ENCODE results near the gene TMSB4X. TPM values are rescaled to one million over a fixed set of nuclear protein-coding genes. Genes with fewer than 3 reads are reported as not detected.

Gene TMSB4X
- total and polyA plus RNA-seq, 2 of the 8 experiments (the other 6 are each of a cell fraction or from before 2014, with no cell fraction given): 2,063 to 2,112 TPM

DNA sequence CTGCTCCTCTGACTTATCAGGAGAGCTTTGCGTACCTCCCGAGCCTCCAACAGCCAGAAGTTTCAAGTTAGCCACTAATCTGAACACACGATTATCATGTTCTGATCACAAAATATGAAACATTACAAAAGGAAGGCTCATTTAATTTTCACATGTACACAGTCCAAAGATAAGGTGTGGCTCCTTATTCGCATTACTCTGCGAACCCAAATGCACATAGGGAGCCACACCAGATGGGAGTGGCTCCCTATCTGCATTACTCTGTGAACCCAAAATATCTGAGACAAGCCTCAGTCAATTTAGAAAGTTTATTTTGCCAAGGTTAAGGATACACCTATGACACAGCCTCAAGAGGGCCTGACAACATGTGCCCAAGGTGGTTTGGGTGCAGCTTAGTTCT is 40.1 kb upstream of the TMSB4X start (continued):
- TF ChIP-seq CEBPB (IDR thresholded peaks at IDR 0.05; ENCODE audit: low read depth, low read length): no peak

DNA sequence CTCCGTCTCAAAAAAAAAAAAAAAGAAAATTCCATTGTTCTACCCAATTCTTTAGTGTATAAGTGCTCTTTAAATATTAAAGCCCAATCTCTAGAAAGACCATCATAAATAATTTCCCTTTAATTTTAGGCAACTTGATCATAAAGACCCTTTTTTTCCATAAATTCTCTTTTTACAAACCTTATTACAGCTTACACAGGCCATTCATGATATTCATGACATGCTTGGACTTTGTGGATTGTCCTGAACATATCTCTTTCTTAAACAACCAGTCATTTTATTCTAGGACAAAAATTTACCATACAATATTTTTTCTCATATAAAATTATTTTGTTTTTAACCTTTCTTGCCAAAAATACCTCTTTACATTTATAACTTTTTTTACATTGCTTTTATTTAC is 38.0 kb upstream of the TMSB4X start:
- FAIRE-seq: no peak
- CTCF ChIA-PET (ENCODE audit: partially characterized antibody): no interaction called here
- H2BK15ac ChIP-seq (ENCODE audit: low read length): no peak overlapping the region
- H3K27me3 ChIP-seq (replicated peaks in 1 of 4; ENCODE audit: control insufficient read depth in 3 of 4, extremely low read depth in 1 of 4, insufficient read depth in 3 of 4, low read length in 3 of 4): no peaks in the 10 kb centered on the region
- H3K27ac ChIP-seq (ENCODE audit: low read depth, low read length): no peak overlapping the region
- H3K36me3 ChIP-seq (ENCODE audit: control insufficient read depth in 2 of 4, insufficient read depth in 4 of 4, low read length in 3 of 4): no peaks in the 10 kb centered on the region
- H4K20me1 ChIP-seq (replicated peaks in 1 of 2; ENCODE audit: control insufficient read depth in 1 of 2, insufficient read depth in 2 of 2, low read length in 2 of 2): no peaks in the 10 kb centered on the region
- WGBS, 2 experiments (ENCODE audit: extremely low coverage in 1 of 2, insufficient coverage in 1 of 2, insufficient read length in 1 of 2, insufficient replicate concordance in 2 of 2, low coverage in 1 of 2, low lambda C conversion rate in 2 of 2, missing lambda C conversion rate in 1 of 2): no CpG with 5 or more reads among the region's 1 CpG
- no peaks in the 10 kb centered on the region; a peak in 1 of 4 replicates for H3K9me3 ChIP-seq (ENCODE audit: insufficient read depth in 2 of 2, low read depth in 1 of 2, low read length in 1 of 2)
- H3K23me2 ChIP-seq (ENCODE audit: low read depth, low read length): no peaks in the 10 kb centered on the region
- POLR2A ChIA-PET (ENCODE audit: partially characterized antibody): no interaction called here
- H2AFZ ChIP-seq (ENCODE audit: low read length): no peak overlapping the region
- no peak overlapping the region for H4K8ac ChIP-seq (ENCODE audit: extremely low read depth, insufficient read depth, low read length)
- H3K4me3 ChIP-seq (ENCODE audit: extremely low read depth in 1 of 4, insufficient read depth in 2 of 4, low read depth in 3 of 4, low read length in 4 of 4): no peak overlapping the region
- H3K79me1 ChIP-seq (ENCODE audit: low read depth, low read length): no peaks in the 10 kb centered on the region
- no peak overlapping the region for H2BK12ac ChIP-seq (ENCODE audit: low read depth, low read length)
- no peak overlapping the region for H3K9ac ChIP-seq (replicated peaks in 1 of 4; ENCODE audit: extremely low read depth in 1 of 4, low read depth in 3 of 4, low read length in 3 of 4)
- no peak for DNase-seq (ENCODE audit: low read depth in 1 of 2, low spot score in 2 of 2)
- no peak overlapping the region for H3K23ac ChIP-seq (ENCODE audit: insufficient read length)
- no peak overlapping the region for H3K56ac ChIP-seq (replicated peaks; ENCODE audit: insufficient read length, low read depth, low read length)
- H3K4ac ChIP-seq (replicated peaks; ENCODE audit: insufficient read length, low read depth, low read length): no peak overlapping the region
- no peak overlapping the region for H2AK5ac ChIP-seq (ENCODE audit: low read depth, low read length)
- no peak overlapping the region for H4K5ac ChIP-seq (ENCODE audit: insufficient read length, low read depth, low read length)
- H3K4me1 ChIP-seq (replicated peaks in 1 of 4; ENCODE audit: control insufficient read depth in 3 of 4, insufficient read depth in 4 of 4, low read length in 3 of 4): no peaks in the 10 kb centered on the region
- H3K4me2 ChIP-seq (ENCODE audit: insufficient read depth in 1 of 2, low read depth in 2 of 2, low read length in 2 of 2): no peak overlapping the region
- H2BK20ac ChIP-seq (ENCODE audit: low read length): no peak overlapping the region
- no peak overlapping the region for H4K91ac ChIP-seq (replicated peaks; ENCODE audit: insufficient read length, low read length)
- H3K14ac ChIP-seq (ENCODE audit: insufficient read length): no peak overlapping the region
- H2BK5ac ChIP-seq (ENCODE audit: low read depth, low read length): no peak overlapping the region
- no peak overlapping the region for H2BK120ac ChIP-seq (replicated peaks; ENCODE audit: low read depth, low read length)
- H3K79me2 ChIP-seq (ENCODE audit: control insufficient read depth in 1 of 2, insufficient read depth in 2 of 2, low read length in 2 of 2): no peaks in the 10 kb centered on the region
- H3K18ac ChIP-seq (ENCODE audit: extremely low read depth, low read length): no peak overlapping the region
- TF ChIP-seq PHF8 (conservative IDR thresholded peaks at IDR 0.05; ENCODE audit: low read depth, low read length): no peak
- no peak for TF ChIP-seq BCL11A (IDR thresholded peaks at IDR 0.05; ENCODE audit: low read depth in 2 of 2, low read length in 2 of 2)
- no peak for TF ChIP-seq RBBP5 (IDR thresholded peaks at IDR 0.05; ENCODE audit: borderline replicate concordance, low read depth, low read length)
- no peak for TF ChIP-seq FOSL1 (IDR thresholded peaks at IDR 0.05; ENCODE audit: insufficient read depth, low read depth, low read length)
- no peak for TF ChIP-seq RAD21 (IDR thresholded peaks at IDR 0.05 in 1 of 2, conservative IDR thresholded peaks at IDR 0.05 in 1 of 2; ENCODE audit: low read depth in 2 of 2, low read length in 2 of 2)
- no peak for TF ChIP-seq TEAD4 (IDR thresholded peaks at IDR 0.05; ENCODE audit: low read depth, low read length)
- no peak for TF ChIP-seq GTF2F1 (IDR thresholded peaks at IDR 0.05; ENCODE audit: borderline replicate concordance, low read depth, low read length)
- no peak for TF ChIP-seq RXRA (IDR thresholded peaks at IDR 0.05; ENCODE audit: insufficient read depth, low read depth, low read length)
- no peak for TF ChIP-seq HDAC2 (IDR thresholded peaks at IDR 0.05; ENCODE audit: borderline replicate concordance in 1 of 2, low read depth in 2 of 2, low read length in 2 of 2)
- TF ChIP-seq TAF1 (IDR thresholded peaks at IDR 0.05; ENCODE audit: low read depth, low read length): no peak

Data from H1 (cell line).